GM12892 (cell line): Measurements from ENCODE around the gene MRLN.

Experiments used
- POLR2A ChIP-seq: IDR thresholded peaks from 2 replicates; pipeline ENCODE4 v1.6.1; 2011; ENCODE audit warnings: low read depth, low read length, control low read depth
- POLR2AphosphoS5 ChIP-seq: IDR thresholded peaks from 2 replicates; pipeline ENCODE4 v1.6.1; 2011; ENCODE audit warnings: low read depth, low read length, control low read depth
- TAF1 ChIP-seq: IDR thresholded peaks from 2 replicates; pipeline ENCODE4 v1.6.1; 2011; ENCODE audit warnings: low read depth, mild to moderate bottlenecking, control low read depth, low read length, borderline replicate concordance

GRCh38 chr10:59754951-59755350, 1.7 kb upstream of the MRLN start:
- TF ChIP-seq POLR2A (no peak), POLR2AphosphoS5 (no peak), TAF1 (no peak)
